ENCODE data around the gene HLCS. TPM values are rescaled to one million over a fixed set of nuclear protein-coding genes. Genes with fewer than 3 reads are reported as not detected.

The HLCS gene
- total and polyA plus RNA-seq, 2 of the 8 experiments (the other 6 are each of a cell fraction or from before 2014, with no cell fraction given), result 4.7 to 12.2 TPM

DNA sequence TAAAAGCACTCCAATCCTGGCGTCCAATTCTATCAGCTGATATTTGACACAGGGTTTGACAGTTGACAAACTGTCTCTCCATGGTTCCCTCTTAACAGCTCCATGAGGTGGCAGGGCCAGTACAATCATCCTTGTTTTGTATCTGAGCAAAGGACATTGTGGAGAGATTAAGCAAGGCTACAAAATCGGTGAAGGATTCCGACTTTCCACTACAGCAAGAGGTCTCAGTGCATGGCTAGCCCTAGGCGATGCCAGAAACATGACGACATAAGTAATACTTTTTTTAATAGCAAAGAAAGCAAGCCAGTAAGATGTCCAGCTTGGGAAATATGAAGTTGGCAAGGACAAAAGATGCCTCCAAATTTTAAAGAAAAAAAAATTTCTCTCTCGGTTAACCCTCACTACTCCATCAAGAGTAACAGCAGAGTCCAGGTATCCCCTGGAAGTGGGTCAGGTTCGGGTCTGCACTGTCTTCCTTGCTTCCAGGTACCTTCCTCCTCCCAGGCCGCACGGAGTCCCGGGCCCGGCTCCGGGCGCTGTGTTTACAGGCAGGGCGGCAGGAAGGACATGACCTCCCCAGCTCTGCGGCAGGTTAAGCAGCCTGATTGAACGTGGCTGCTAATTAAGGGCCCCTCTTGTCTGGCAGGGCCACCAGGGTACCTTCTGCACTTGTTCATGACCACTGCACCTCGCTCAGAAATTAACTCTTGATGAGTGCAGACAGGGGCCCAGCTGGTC, 161.4 kb downstream of the HLCS start (continued):
- TF ChIP-seq, protein P1, sequence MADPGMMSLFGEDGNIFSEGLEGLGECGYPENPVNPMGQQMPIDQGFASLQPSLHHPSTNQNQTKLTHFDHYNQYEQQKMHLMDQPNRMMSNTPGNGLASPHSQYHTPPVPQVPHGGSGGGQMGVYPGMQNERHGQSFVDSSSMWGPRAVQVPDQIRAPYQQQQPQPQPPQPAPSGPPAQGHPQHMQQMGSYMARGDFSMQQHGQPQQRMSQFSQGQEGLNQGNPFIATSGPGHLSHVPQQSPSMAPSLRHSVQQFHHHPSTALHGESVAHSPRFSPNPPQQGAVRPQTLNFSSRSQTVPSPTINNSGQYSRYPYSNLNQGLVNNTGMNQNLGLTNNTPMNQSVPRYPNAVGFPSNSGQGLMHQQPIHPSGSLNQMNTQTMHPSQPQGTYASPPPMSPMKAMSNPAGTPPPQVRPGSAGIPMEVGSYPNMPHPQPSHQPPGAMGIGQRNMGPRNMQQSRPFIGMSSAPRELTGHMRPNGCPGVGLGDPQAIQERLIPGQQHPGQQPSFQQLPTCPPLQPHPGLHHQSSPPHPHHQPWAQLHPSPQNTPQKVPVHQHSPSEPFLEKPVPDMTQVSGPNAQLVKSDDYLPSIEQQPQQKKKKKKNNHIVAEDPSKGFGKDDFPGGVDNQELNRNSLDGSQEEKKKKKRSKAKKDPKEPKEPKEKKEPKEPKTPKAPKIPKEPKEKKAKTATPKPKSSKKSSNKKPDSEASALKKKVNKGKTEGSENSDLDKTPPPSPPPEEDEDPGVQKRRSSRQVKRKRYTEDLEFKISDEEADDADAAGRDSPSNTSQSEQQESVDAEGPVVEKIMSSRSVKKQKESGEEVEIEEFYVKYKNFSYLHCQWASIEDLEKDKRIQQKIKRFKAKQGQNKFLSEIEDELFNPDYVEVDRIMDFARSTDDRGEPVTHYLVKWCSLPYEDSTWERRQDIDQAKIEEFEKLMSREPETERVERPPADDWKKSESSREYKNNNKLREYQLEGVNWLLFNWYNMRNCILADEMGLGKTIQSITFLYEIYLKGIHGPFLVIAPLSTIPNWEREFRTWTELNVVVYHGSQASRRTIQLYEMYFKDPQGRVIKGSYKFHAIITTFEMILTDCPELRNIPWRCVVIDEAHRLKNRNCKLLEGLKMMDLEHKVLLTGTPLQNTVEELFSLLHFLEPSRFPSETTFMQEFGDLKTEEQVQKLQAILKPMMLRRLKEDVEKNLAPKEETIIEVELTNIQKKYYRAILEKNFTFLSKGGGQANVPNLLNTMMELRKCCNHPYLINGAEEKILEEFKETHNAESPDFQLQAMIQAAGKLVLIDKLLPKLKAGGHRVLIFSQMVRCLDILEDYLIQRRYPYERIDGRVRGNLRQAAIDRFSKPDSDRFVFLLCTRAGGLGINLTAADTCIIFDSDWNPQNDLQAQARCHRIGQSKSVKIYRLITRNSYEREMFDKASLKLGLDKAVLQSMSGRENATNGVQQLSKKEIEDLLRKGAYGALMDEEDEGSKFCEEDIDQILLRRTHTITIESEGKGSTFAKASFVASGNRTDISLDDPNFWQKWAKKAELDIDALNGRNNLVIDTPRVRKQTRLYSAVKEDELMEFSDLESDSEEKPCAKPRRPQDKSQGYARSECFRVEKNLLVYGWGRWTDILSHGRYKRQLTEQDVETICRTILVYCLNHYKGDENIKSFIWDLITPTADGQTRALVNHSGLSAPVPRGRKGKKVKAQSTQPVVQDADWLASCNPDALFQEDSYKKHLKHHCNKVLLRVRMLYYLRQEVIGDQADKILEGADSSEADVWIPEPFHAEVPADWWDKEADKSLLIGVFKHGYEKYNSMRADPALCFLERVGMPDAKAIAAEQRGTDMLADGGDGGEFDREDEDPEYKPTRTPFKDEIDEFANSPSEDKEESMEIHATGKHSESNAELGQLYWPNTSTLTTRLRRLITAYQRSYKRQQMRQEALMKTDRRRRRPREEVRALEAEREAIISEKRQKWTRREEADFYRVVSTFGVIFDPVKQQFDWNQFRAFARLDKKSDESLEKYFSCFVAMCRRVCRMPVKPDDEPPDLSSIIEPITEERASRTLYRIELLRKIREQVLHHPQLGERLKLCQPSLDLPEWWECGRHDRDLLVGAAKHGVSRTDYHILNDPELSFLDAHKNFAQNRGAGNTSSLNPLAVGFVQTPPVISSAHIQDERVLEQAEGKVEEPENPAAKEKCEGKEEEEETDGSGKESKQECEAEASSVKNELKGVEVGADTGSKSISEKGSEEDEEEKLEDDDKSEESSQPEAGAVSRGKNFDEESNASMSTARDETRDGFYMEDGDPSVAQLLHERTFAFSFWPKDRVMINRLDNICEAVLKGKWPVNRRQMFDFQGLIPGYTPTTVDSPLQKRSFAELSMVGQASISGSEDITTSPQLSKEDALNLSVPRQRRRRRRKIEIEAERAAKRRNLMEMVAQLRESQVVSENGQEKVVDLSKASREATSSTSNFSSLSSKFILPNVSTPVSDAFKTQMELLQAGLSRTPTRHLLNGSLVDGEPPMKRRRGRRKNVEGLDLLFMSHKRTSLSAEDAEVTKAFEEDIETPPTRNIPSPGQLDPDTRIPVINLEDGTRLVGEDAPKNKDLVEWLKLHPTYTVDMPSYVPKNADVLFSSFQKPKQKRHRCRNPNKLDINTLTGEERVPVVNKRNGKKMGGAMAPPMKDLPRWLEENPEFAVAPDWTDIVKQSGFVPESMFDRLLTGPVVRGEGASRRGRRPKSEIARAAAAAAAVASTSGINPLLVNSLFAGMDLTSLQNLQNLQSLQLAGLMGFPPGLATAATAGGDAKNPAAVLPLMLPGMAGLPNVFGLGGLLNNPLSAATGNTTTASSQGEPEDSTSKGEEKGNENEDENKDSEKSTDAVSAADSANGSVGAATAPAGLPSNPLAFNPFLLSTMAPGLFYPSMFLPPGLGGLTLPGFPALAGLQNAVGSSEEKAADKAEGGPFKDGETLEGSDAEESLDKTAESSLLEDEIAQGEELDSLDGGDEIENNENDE (IDR thresholded peaks at IDR 0.05; ENCODE audit: insufficient replicate concordance, low read length), result no peak
- TF ChIP-seq, protein P2, sequence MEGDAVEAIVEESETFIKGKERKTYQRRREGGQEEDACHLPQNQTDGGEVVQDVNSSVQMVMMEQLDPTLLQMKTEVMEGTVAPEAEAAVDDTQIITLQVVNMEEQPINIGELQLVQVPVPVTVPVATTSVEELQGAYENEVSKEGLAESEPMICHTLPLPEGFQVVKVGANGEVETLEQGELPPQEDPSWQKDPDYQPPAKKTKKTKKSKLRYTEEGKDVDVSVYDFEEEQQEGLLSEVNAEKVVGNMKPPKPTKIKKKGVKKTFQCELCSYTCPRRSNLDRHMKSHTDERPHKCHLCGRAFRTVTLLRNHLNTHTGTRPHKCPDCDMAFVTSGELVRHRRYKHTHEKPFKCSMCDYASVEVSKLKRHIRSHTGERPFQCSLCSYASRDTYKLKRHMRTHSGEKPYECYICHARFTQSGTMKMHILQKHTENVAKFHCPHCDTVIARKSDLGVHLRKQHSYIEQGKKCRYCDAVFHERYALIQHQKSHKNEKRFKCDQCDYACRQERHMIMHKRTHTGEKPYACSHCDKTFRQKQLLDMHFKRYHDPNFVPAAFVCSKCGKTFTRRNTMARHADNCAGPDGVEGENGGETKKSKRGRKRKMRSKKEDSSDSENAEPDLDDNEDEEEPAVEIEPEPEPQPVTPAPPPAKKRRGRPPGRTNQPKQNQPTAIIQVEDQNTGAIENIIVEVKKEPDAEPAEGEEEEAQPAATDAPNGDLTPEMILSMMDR (IDR thresholded peaks at IDR 0.05; ENCODE audit: control extremely low read depth in 1 of 3, insufficient read depth in 1 of 3, low read depth in 1 of 3, low read length in 3 of 3), result no peak
- TF ChIP-seq SP2 (IDR thresholded peaks at IDR 0.05; ENCODE audit: low read length) (no peak), SAP30 (IDR thresholded peaks at IDR 0.05; ENCODE audit: insufficient read depth, insufficient replicate concordance, low read length) (no peak), CHD2 (IDR thresholded peaks at IDR 0.05; ENCODE audit: low read length) (no peak), CHD1 (IDR thresholded peaks at IDR 0.05; ENCODE audit: low read depth, low read length) (no peak), HDAC2 (IDR thresholded peaks at IDR 0.05; ENCODE audit: borderline replicate concordance in 1 of 2, low read depth in 2 of 2, low read length in 2 of 2) (no peak)

Measured in H1 (cell line).